ENCODE results near the gene GTPBP10.

GRCh38 chr7:90432752-90433151, 86.2 kb downstream of the GTPBP10 start:
- TF ChIP-seq, protein P1, sequence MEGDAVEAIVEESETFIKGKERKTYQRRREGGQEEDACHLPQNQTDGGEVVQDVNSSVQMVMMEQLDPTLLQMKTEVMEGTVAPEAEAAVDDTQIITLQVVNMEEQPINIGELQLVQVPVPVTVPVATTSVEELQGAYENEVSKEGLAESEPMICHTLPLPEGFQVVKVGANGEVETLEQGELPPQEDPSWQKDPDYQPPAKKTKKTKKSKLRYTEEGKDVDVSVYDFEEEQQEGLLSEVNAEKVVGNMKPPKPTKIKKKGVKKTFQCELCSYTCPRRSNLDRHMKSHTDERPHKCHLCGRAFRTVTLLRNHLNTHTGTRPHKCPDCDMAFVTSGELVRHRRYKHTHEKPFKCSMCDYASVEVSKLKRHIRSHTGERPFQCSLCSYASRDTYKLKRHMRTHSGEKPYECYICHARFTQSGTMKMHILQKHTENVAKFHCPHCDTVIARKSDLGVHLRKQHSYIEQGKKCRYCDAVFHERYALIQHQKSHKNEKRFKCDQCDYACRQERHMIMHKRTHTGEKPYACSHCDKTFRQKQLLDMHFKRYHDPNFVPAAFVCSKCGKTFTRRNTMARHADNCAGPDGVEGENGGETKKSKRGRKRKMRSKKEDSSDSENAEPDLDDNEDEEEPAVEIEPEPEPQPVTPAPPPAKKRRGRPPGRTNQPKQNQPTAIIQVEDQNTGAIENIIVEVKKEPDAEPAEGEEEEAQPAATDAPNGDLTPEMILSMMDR (IDR thresholded peaks at IDR 0.05) = no peak
- no peak for TF ChIP-seq POLR2A (IDR thresholded peaks at IDR 0.05)

Measured in uterus (tissue), 2 donors.